HepG2 (cell line): Measurements from ENCODE around the gene RAI2. TPM values are rescaled to one million over a fixed set of nuclear protein-coding genes. Genes with fewer than 3 reads are reported as not detected.

Experiments used
- ATAC-seq: fragments of 200-7000 bp; cut with Tn5 transposase; 3 replicates; pipeline ENCODE4 v1.9.1; 2020; ENCODE audit warnings: mild to moderate bottlenecking, moderate library complexity
- BruUV-seq: library from RNA; stranded (reverse); fragments of 400-500 nt; replicated peaks from 2 replicates; lab custom pipeline; 2021; lab: Mats Ljungman, UMichigan
- CTCF ChIA-PET: fragments of 300-600 bp; formaldehyde crosslinking; extraction: SDS; loops from one replicate; lab custom pipeline; 2021; ENCODE audit warnings: low total read pairs, inconsistent platforms, low intra/inter-chr PET ratio; lab: Yijun Ruan, JAX
- POLR2A ChIA-PET: fragments of 350-600 bp; sonication (Branson Sonifier 250); formaldehyde crosslinking; loops from one replicate; lab custom pipeline; 2020; ENCODE audit warnings: antibody characterized with exemption, inconsistent platforms; lab: Yijun Ruan, JAX
- DNase-seq: peaks from one replicate; pipeline ENCODE4 v3.0.0-alpha.2; 2015; ENCODE audit warnings: low spot score
- FAIRE-seq: peaks from 3 replicates; lab custom pipeline; 2011; peaks lifted over from hg19 to GRCh38; lab: Jason Lieb, UNC
- H2AFZ ChIP-seq: one replicate; pipeline ENCODE4 v1.6.1; 2011; ENCODE audit warnings: low read length, inconsistent platforms
- H3K27ac ChIP-seq: fragments of 300-600 bp; 3 replicates; pipeline ENCODE4 v1.8.0; 2011; ENCODE audit warnings: mixed run types, mild to moderate bottlenecking, mixed read lengths, low read length, inconsistent platforms; ENCODE audit not compliant: insufficient read depth; ENCODE audit errors: extremely low read length
- H3K27me3 ChIP-seq, 2 experiments: fragments of 200-600 bp in 1 of 2; 2 replicates in 1 of 2; 3 replicates in 1 of 2; pipeline versions ENCODE4 v1.6.0 to v1.8.0; 2011; ENCODE audit warnings: low read length in 2 of 2, mild to moderate bottlenecking in 2 of 2, moderate library complexity in 2 of 2, inconsistent platforms in 1 of 2; ENCODE audit not compliant: insufficient read depth in 2 of 2, control insufficient read depth in 1 of 2
- H3K36me3 ChIP-seq, 2 experiments: fragments of 200-600 bp in 1 of 2; replicated peaks in 1 of 2; 2 replicates in 1 of 2; 3 replicates in 1 of 2; pipeline versions ENCODE4 v1.5.1 to v1.8.0; 2011; ENCODE audit warnings: low read length in 2 of 2, inconsistent platforms in 1 of 2; ENCODE audit not compliant: insufficient read depth in 2 of 2, control insufficient read depth in 1 of 2
- H3K4me1 ChIP-seq: 2 replicates; pipeline ENCODE4 v1.5.1; 2012; ENCODE audit warnings: low read length, inconsistent platforms; ENCODE audit not compliant: insufficient read depth
- H3K4me2 ChIP-seq: 2 replicates; pipeline ENCODE4 v1.6.0; 2011; ENCODE audit warnings: low read depth, low read length, inconsistent platforms
- H3K4me3 ChIP-seq, 3 experiments: fragments of 200-600 bp in 1 of 3; sonication (generic), shearing (Covaris generic) in 1 of 3; replicated peaks in 1 of 3; 2 replicates each; pipeline ENCODE4 v1.5.1; 2011 to 2016; ENCODE audit warnings: low read length in 3 of 3, inconsistent platforms in 2 of 3, low read depth in 2 of 3, mild to moderate bottlenecking in 2 of 3, control low read depth in 1 of 3, mixed read lengths in 1 of 3; ENCODE audit not compliant: insufficient read depth in 1 of 3
- H3K79me2 ChIP-seq: one replicate; pipeline ENCODE4 v1.6.1; 2011; ENCODE audit warnings: low read length, inconsistent platforms; ENCODE audit not compliant: insufficient read depth
- H3K9ac ChIP-seq: 2 replicates; pipeline ENCODE4 v1.6.0; 2011; ENCODE audit warnings: mild to moderate bottlenecking, low read depth, low read length, inconsistent platforms; ENCODE audit not compliant: insufficient read depth
- H3K9me3 ChIP-seq: 2 replicates; pipeline ENCODE4 v1.5.1; 2012; ENCODE audit warnings: mild to moderate bottlenecking, low read length
- H4K20me1 ChIP-seq: 2 replicates; pipeline ENCODE4 v1.6.0; 2011; ENCODE audit warnings: inconsistent platforms, mild to moderate bottlenecking, low read length, moderate library complexity; ENCODE audit not compliant: insufficient read depth
- ARID2 ChIP-seq: sonication (generic); formaldehyde crosslinking; IDR thresholded peaks from 2 replicates; pipeline ENCODE4 v1.8.1; 2022; ENCODE audit warnings: mild to moderate bottlenecking, missing genetic modification reagents, borderline replicate concordance
- CBX2 ChIP-seq, 2 experiments: fragments of 200-600 bp in 1 of 2; sonication (generic); formaldehyde crosslinking in 1 of 2; IDR thresholded peaks; 2 replicates each; pipeline versions ENCODE4 v1.7.0 to v1.8.1; 2018 to 2022; ENCODE audit warnings: low read depth in 2 of 2, low read length in 1 of 2, mild to moderate bottlenecking in 1 of 2, missing genetic modification reagents in 1 of 2
- DNMT3B ChIP-seq: conservative IDR thresholded peaks from 2 replicates; pipeline ENCODE4 v1.6.1; 2016; ENCODE audit warnings: missing biosample characterization, control low read depth
- DR1 ChIP-seq: sonication (generic); formaldehyde crosslinking; IDR thresholded peaks from 2 replicates; pipeline ENCODE4 v1.8.0; 2021; ENCODE audit warnings: mild to moderate bottlenecking, missing genetic modification reagents, inconsistent platforms
- HMG20B ChIP-seq: conservative IDR thresholded peaks from 2 replicates; pipeline ENCODE4 v1.6.1; 2016; ENCODE audit warnings: missing genetic modification reagents, missing compliant biosample characterization
- HNF4G ChIP-seq, 2 experiments: sonication (generic) in 1 of 2; formaldehyde crosslinking in 1 of 2; IDR thresholded peaks; 2 replicates each; pipeline versions ENCODE4 v1.4.0 to v1.6.1; 2011 to 2020; ENCODE audit warnings: borderline replicate concordance in 2 of 2, low read depth in 2 of 2, mild to moderate bottlenecking in 2 of 2, low read length in 1 of 2, missing genetic modification reagents in 1 of 2, moderate library complexity in 1 of 2
- MBNL3 ChIP-seq: fragments of 250-450 bp; sonication (Bioruptor Pico); conservative IDR thresholded peaks from 2 replicates; pipeline ENCODE4 v1.8.0; 2022; ENCODE audit warnings: mild to moderate bottlenecking, inconsistent platforms
- MTERF4 ChIP-seq: sonication (generic); formaldehyde crosslinking; IDR thresholded peaks from 2 replicates; pipeline ENCODE4 v1.8.0; 2023; ENCODE audit warnings: mild to moderate bottlenecking, missing genetic modification reagents
- NFIC ChIP-seq: IDR thresholded peaks from 2 replicates; pipeline ENCODE4 v1.6.1; 2012; ENCODE audit warnings: mild to moderate bottlenecking, low read length, inconsistent platforms
- RARA ChIP-seq: IDR thresholded peaks from 2 replicates; pipeline ENCODE4 v1.6.1; 2016; ENCODE audit warnings: missing genetic modification reagents, missing compliant biosample characterization
- RFXANK ChIP-seq: IDR thresholded peaks from 2 replicates; pipeline ENCODE4 v1.6.1; 2016
- SP140L ChIP-seq: sonication (generic); formaldehyde crosslinking; IDR thresholded peaks from 2 replicates; pipeline ENCODE4 v1.4.0; 2020; ENCODE audit warnings: missing genetic modification reagents, borderline replicate concordance
- TCF7 ChIP-seq: sonication (generic); IDR thresholded peaks from 2 replicates; pipeline ENCODE4 v1.6.1; 2016; ENCODE audit warnings: antibody characterized with exemption, low read depth
- ZKSCAN8 ChIP-seq: IDR thresholded peaks from 2 replicates; pipeline ENCODE4 v1.6.1; 2016; ENCODE audit warnings: borderline replicate concordance, missing genetic modification reagents, missing compliant biosample characterization
- ZNF230 ChIP-seq: sonication (generic); formaldehyde crosslinking; IDR thresholded peaks from 2 replicates; pipeline ENCODE4 v1.4.0; 2020; ENCODE audit warnings: mild to moderate bottlenecking, missing genetic modification reagents
- ZNF431 ChIP-seq: sonication (generic); formaldehyde crosslinking; IDR thresholded peaks from 2 replicates; pipeline ENCODE4 v1.9.0; 2022; ENCODE audit warnings: missing genetic modification reagents, low read depth, mild to moderate bottlenecking, borderline replicate concordance
- WGBS: methylation state at CpG from one replicate; pipeline ENCODE4 v1.1.6; 2017; ENCODE audit warnings: low lambda C conversion rate; 5-methylcytosine and 5-hydroxymethylcytosine counted together
- in situ Hi-C: cut with HindIII; loops from 2 replicates; pipeline ENCODE4 v1.10.0; 2017; ENCODE audit warnings: low pct_unique_long_range_greater_than_20kb; ENCODE audit not compliant: extremely low pct_ligation_motif_present
- intact Hi-C: fragments of 100-400 bp; cut with micrococcal nuclease; formaldehyde crosslinking; loops from one replicate; pipeline ENCODE4 v1.10.0; 2022; ENCODE audit not compliant: unreplicated experiment
- polyA plus RNA-seq, 8 experiments: library from polyadenylated mRNA; depleted of rRNA in 3 of 8; stranded (reverse) in 7 of 8; unstranded in 1 of 8; fragments of >200 nt; fragmentation: Illumina TruSeq in 4 of 8; extraction: Trizol in 4 of 8; gene quantifications; 2 replicates each; pipeline versions ENCODE4 v1.2.1 to v1.2.3, GENCODE V29; 2011 to 2016; ENCODE audit warnings: low read depth in 4 of 8, missing spikeins in 1 of 8, mixed read lengths in 1 of 8; ENCODE audit not compliant: insufficient read depth in 1 of 8
- total RNA-seq, 5 experiments: library from RNA; depleted of rRNA; stranded (reverse); fragments of >200 nt; fragmentation: Illumina TruSeq; extraction: Trizol; gene quantifications; 2 replicates each; pipeline ENCODE4 v1.2.3, GENCODE V29; 2016; ENCODE audit warnings: low read depth in 1 of 5

The RAI2 gene
- total and polyA plus RNA-seq, 2 of the 13 experiments (the other 11 are each of a cell fraction or from before 2014, with no cell fraction given) = not detected

DNA sequence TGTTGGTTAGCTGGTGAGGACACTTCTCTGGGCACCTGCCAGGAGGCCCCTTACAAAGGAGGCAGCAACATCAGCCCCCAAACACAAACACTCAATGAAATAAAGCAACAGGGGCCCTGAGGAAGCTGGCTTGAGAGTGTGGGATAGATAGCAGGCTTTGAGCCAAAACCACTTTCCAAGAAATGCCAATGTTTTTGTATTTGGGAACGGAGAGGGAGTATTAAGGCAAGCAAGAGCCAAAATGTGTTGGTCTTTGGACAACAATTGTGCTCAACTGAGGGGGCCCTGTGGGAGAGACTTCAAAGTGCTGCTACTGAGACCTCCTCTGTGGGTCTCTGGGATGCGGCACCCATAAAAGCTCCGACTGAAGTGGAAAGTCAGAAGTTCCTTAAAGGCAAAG is 41.0 kb downstream of the RAI2 start:
- ChIA-PET CTCF (no interaction called here), POLR2A (no interaction called here)
- Histone ChIP-seq H3K4me1 (no peaks in the 10 kb centered on the region), H2AFZ (no peak overlapping the region), H3K36me3 (no peaks in the 10 kb centered on the region), H3K4me3 (no peak overlapping the region), H3K9ac (no peak overlapping the region), H3K9me3 (no peaks in the 10 kb centered on the region), H3K79me2 (no peaks in the 10 kb centered on the region), H3K4me2 (no peak overlapping the region), H4K20me1 (no peaks in the 10 kb centered on the region), H3K27ac (no peak overlapping the region), H3K27me3 (no peaks in the 10 kb centered on the region)
- no peak for FAIRE-seq
- intact Hi-C loops = no loop called here
- BruUV-seq = no TSS peak
- no peak for DNase-seq
- WGBS = 0% methylated on average over 3 of the region's 3 CpGs
- no peak for TF ChIP-seq HMG20B
- no peak for TF ChIP-seq ARID2 (CRISPR knock-in tag)
- TF ChIP-seq DNMT3B (CRISPR knock-in tag) = no peak
- TF ChIP-seq NFIC = no peak
- TF ChIP-seq MTERF4 (CRISPR knock-in tag) = no peak
- no peak for TF ChIP-seq DR1 (CRISPR knock-in tag)
- TF ChIP-seq HNF4G (IDR thresholded peaks at IDR 0.05; ENCODE audit: borderline replicate concordance, low read depth, low read length) = no peak
- TF ChIP-seq HNF4G (CRISPR knock-in tag; IDR thresholded peaks at IDR 0.05; ENCODE audit: borderline replicate concordance, low read depth) = no peak
- TF ChIP-seq ZNF230 (CRISPR knock-in tag) = no peak
- TF ChIP-seq RFXANK = no peak
- TF ChIP-seq ZNF431 = no peak
- no peak for TF ChIP-seq ZKSCAN8 (CRISPR knock-in tag)
- TF ChIP-seq CBX2 (IDR thresholded peaks at IDR 0.05; ENCODE audit: low read depth, low read length) = no peak
- TF ChIP-seq CBX2 (CRISPR knock-in tag; IDR thresholded peaks at IDR 0.05; ENCODE audit: low read depth) = no peak
- TF ChIP-seq MBNL3 = no peak
- no peak for TF ChIP-seq TCF7
- TF ChIP-seq SP140L = no peak
- no peak for TF ChIP-seq RARA
- no peak for ATAC-seq
- in situ Hi-C loops = loop anchor here (25.0 kb wide), 1 partner anchor 567 kb away; no protein-coding TSS in a partner anchor
